GM18873 (cell line): ENCODE measurements around the gene FKBP2.

ENCODE experiments used
- ATAC-seq: cut with Tn5 transposase; IDR thresholded peaks from one replicate; pipeline ENCODE4 v1.9.1; 2021; ENCODE audit warnings: mild to moderate bottlenecking, moderate library complexity, moderate number of reproducible peaks; ENCODE audit not compliant: unreplicated experiment, low FRiP score

Gene FKBP2

DNA sequence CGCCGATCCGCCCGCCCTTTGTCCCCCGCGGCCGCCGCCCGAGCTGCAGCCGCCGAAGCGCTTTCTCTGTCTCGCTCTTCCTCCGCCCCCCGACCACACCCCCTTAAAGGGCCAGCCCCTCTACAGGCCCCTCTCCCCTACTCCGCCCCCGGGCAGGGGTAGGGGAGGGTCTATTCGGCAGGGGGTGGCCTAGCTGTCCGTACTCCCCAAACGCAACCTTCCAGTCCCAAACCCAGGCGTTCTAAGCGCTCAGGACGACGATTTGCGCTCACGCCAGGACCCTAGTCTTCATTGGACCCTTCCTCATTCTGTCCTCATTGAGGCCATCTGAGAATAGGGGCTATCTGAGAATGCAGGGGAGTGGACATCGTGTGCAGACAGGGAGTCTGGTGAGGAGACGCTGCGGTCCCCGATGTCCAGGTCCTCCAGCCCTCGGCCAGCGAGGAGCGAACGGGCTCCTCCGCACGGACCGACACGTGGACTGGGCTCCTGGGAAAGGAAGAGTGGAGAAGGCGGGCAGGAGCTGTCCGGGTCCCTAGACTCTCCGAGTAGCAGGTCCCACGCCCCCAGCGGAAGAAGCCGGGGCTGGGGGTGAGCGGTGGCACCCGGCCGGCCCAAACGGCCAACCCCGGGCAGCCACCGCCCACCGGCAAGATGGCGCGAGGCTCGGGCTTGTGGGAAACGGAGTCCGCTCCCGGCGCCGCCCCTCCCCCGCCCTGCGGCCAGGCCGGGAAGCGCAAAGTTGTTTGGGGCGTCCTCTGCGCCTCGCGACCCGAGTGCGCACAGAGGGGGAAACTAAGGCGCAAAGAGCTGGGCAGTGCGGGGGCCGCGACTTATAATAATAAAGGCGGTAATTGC is 6.2 kb downstream of the FKBP2 start, which contains the start of gene PPP1R14B:
Gene PPP1R14B (minus strand): TSS at position 73 of the 858 bp plus-strand sequence. CDS start 270 bp downstream, outside the sequence.
- ATAC-seq, result no peak

DNA sequence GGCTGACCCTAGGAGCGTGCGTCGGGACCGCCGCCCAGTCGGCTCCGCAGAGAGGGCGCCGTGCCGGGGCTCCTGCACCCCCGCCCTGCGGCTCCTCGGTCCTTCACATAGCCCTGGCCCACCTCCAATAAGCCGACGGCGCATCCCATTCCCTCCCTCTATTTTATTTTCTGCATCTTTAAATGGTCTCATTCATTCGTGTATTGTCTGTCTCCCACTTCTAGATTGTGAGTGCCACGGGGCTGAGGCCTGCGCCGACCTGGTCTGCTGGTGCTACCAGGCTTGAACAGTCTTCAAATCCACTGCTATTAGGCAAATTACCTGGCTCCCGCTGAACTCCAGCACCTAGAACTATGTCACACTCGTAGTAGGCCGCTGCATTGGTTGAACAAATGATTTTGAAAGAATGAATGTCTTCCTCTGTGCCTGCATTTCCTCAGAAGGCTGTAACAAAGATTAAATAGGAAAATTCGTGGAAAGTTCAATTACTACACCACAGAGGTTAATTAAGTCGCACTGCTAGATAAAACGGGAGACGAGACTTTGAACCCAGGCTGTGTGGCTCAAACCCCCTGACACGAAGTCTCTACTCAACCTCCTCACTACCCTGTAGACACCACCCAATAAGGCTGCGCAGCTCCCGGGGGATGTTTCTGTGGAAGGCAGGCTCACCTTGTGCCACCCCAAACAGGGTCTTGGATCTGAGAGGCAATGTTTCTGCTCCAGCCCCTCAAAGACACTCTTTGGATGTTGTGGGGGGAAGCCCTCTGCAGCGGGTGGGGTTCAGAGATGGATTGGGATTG is 7.0 kb downstream of the FKBP2 start:
- no peak for ATAC-seq

DNA sequence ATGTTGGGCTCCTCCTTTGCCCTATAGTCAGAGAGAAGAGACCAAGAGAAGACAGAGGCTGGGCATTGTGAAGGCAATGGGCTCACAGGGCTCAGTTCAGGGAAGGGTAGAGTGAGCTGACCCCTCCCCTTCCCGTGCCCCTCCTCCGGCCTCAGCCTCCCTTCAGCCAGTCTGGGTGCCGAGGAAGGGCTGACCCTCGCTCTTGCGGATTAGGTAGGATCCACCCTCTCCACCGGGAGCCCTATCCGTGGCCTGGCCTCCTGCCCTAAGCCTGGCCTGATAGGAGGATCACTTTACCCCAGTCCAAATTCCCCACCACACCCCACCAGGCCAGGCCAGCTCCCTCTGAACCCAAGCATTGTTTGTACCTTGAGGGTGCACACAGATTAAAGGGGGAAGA is 7.7 kb downstream of the FKBP2 start:
- ATAC-seq, result no peak

DNA sequence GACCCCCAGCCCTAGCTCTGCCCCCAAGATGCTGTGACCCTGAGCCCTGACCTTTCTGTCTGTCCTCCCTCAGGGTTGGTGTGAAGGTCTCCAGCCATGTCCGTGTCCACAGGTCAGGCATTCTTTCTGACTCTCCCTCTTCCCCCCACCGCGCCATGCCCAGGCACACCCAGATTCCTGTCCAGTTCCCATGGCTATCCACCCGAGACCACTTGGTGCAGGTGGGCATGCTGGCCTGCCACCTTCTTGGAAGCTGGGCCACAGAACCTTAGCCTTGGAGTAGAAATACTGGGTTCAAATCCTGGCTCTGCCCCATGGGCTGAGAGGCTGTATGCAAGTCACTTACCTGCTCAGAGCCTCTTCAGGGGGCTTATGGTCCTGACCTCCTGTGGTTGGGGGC is 8.1 kb downstream of the FKBP2 start:
- no peak for ATAC-seq

DNA sequence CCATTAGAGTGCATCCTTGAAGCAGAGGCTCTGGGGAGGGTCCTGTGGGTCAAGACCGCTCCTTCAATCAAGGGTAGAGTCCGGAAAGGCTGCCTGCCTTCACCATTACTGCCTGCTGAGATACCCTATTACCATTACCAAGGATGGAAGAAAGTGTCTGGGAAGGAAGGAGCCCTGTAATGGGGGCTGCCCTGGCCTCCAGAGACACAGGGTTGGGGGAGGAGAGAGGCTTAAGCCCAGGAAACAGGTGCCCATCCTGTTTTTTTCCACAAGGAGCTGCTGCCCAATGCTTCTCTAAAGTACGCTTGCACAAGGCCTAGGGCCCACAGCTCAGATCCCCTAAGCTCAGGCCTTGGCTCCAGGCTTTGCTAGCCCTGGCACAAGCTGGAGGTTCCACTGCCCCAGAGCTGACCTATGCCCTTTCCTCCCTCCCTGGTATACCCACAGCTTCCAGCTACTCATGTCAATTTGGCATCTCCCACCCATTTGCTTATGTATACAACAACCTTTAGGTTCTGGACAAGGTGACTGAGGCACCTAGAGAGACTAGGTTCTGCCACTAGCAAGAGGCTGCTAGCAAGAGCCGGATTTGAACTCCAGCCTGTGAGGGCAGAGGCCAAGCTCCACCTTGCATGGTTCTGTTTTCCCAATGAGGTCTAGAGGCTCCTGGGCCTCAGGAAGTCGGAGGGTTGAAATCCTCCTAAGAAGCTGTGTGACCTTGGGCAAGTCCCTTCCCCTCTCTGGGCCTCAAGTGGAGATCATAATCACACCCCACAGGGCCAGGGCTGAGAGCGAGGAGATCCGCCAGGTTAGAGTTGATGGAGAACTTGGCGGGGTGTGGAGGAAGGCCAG is 8.9 kb downstream of the FKBP2 start:
- ATAC-seq, result no peak

DNA sequence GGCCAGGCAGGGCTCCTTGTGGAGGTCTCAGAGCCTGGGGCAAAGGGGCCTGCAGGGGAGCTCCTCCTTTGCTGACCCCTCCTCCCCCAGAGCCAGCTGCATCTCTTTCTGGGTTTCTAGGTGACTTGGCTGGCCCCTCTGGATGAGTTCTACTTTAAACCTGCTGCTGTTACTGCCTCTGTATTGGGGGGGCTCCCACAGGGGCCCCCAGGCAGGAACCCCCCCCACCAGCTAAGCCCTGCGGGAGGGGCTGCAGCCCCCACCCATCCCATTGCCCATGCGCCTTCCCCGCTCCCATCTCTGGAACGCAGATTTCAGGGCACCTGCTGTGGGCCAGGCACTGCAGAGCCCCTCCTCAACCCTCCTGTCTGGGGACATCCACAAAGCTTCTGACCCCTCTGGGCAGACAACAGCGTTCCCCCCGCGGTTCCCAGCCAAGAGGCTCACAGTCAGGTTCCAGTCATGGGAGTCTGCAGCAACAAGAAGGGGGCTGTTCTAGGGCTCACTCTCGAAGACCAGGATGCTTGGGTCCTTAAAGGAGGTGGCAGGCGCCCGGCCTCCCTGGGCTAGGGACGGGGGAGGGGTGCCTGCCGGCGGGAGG is 9.6 kb downstream of the FKBP2 start:
- no peak for ATAC-seq

DNA sequence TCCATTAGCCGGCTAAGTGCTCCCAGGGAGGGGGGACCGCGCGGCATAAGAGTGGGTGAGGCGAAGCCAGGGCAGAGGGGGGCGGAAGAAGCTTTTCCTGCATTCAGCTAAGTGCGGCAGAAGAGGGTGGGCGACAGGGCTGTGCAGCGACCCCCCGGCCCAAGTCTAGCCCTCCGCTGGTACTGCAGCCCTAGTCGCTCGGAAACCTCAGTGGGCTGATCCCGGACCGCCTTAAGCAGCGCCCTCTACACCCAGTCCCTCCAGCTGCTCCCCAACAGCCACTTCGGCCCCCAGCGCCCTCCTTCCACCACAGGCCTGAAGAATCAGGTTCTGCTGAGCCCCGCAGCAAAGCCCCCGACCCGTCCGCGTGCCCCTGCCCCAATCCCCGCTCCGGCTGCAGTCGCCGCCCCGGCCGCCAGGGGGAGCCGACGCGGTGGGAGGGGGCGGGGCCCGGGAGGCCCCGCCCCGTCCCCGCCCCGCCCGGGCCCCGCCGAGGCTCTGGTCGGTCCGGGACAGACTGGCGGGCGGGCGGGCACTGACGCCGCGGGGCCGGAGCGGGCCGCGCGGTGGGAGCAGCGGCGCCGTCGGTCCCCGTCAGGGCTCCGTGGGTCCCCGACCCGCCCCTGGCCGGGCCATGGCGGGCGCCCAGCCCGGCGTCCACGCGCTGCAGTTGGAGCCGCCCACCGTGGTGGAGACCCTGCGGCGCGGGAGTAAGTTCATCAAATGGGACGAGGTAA is 10.3 kb downstream of the FKBP2 start, which contains the start of gene PLCB3:
Gene PLCB3 (plus strand): TSS at position 515 of the 737 bp plus-strand sequence. CDS start 120 bp downstream, at position 635.
- ATAC-seq, result no peak

DNA sequence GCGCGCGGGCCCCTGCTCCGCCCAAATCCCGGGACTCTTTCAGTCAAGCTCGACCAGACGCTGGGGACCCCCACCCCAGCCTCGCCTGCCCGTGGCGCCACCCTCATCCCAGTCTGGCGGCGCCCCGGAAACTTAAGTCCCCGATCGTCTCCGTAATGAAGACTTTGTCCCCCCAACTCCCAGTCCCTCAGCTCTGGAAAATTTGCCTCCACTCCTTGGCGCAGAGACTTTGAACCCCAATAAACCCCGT is 10.8 kb downstream of the FKBP2 start:
- no peak for ATAC-seq

DNA sequence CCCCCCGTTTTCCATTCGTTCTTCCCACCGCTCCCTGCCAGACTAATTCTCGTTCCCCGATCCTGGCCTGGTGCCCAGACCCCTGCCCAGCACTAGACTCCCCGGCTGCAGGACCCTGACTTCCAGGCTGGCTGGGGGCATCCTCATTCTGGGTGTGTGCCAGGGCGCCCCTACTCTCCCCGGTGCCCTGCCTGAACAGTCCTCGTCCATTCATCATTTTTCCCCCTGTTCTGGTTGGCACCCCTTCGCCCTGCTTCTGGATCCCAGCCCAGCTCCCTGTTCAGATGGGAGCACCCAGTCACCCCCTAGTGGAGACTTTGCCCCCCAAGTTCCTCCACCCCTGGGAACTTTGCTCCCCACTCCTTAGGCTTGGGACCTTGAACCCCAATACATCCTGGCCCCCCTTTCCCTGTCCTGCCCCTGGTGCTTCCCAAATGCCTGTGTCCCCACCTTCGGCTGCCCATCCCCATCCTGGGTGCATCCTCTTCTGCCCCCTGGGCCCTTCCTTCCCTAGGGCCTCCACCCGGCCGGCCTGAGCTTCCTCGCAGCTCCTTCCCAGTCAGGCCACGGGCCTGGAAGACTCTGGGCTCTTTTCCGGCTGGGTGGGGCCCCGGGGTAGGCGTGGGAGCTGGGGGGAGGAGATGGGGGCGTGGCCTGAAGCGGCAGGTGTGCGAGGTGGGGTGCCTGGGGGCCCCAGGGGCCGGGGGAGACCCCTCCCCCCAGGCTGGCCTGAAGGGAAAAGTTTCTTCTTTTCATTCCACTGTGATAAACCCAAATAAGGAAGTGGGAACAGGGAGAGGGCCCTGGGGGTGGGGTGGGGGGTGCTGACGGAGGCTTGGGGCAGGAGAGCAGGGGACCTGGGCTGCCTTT is 11.3 kb downstream of the FKBP2 start:
- no peak for ATAC-seq

DNA sequence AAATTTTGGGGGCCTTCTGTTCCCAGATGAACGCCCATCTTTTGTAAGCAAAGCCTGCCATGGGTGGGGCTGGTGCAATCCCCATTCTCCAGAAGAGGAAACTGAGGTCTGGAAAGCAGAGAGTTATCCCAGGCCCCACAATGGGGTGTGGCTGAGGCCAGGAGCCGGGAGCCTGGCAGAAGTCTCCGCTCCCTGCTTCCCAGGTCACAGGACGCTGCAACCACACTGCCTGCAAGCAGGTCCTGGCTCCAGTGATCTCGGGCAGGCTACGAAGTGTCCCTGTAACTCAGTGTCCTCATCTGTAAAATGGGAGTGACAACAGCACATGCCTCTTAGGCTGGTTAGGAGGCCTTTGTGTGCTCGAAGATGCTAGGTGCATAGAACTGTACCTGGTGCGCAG is 12.1 kb downstream of the FKBP2 start:
- ATAC-seq, result no peak

DNA sequence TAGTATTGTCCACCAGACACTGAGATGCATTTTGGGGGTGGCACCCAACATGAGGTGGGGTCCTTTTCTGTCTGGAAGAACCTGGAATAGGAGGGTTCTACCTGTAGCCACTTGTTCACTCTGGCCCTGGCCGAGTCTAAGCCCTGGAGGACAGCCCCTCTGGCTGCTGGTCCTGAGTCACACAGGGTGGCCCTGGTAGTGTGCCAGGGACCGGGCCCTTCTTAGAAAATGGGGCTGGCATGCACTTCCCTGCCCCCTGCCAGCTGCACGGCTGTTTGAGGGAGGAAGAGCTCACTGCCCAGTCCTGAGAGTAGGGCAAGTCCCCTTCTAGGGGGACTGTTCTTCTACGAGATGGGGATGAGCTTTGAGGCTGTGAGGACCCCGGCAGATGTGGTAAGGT is 12.6 kb downstream of the FKBP2 start:
- no peak for ATAC-seq

DNA sequence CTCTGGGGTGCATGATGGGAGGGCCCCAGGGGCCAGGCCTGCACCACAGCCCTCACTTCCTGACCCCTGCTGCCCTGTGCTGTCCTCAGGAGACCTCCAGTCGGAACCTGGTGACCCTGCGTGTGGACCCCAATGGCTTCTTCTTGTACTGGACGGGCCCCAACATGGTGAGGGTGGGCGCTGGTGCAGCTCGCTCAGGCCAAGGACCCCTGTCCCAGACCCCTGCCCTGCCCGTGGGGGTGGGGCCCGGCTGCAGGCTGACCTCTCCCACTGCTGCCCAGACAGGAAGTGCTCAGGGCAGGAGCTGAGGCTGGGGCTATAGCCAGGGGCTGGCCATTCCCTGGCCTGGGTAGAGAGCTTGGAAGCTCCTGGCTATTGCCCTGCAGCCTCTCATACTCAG is 13.4 kb downstream of the FKBP2 start:
- ATAC-seq, result no peak

DNA sequence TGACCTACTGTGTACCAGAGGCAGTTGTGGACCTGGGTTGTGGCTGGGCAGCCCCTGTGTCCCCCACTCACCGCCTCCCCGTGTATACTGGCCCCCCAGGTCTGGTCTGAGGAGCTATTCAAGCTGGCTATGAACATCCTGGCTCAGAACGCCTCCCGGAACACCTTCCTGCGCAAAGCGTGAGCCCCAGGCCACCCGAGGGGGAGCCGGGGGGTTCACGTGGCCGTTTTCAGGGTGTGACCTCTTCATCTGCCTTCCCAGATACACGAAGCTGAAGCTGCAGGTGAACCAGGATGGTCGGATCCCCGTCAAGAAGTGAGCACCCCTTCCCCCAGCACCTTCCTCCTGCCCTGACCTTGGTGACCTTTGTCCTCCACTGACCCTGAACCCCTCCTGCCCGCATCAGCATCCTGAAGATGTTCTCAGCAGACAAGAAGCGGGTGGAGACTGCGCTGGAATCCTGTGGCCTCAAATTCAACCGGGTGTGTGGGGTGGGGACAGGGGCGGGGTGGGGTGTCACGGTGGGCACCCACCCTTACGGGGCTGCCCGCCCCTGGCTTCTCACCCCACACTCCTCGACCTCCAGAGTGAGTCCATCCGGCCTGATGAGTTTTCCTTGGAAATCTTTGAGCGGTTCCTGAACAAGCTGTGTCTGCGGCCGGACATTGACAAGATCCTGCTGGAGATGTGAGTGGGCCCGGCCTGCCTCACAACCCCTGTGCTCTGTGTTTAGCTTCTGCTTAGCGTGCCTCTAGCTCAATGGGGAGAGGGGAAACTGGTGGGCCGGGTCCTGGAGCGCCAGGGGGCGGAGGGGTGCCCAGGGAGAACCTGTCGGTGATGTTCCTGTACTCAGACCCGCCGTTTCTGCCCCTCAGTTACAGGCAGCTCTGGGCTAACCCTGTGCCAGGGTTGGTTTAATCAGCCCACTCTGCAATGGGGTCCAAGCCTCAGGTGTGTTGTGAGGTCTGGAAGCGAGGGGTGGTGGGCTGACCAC is 14.5 kb downstream of the FKBP2 start:
- no peak for ATAC-seq

DNA sequence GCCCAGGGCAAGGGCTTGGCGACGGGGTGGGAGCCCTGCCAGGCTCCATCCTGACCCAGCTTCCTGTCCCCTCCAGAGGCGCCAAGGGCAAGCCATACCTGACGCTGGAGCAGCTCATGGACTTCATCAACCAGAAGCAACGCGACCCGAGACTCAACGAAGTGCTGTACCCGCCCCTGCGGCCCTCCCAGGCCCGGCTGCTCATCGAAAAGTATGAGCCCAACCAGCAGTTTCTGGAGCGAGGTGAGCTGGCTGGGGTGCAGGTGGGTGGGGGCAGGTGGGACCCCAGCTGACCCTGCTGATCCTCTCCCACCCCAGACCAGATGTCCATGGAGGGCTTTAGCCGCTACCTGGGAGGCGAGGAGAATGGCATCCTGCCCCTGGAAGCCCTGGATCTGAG is 15.4 kb downstream of the FKBP2 start:
- ATAC-seq, result no peak

DNA sequence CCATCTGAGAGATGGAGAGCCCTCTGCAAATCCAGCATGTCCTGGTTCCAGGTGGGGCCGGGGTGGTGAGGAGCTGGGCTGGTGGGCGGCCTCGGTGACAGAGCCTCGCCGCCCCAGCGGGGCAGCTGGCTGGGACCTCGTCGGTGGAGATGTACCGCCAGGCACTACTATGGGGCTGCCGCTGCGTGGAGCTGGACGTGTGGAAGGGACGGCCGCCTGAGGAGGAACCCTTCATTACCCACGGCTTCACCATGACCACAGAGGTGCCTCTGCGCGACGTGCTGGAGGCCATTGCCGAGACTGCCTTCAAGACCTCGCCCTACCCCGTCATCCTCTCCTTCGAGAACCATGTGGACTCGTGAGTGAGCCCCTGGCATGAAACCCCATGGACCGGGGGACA is 17.5 kb downstream of the FKBP2 start:
- ATAC-seq, result no peak

DNA sequence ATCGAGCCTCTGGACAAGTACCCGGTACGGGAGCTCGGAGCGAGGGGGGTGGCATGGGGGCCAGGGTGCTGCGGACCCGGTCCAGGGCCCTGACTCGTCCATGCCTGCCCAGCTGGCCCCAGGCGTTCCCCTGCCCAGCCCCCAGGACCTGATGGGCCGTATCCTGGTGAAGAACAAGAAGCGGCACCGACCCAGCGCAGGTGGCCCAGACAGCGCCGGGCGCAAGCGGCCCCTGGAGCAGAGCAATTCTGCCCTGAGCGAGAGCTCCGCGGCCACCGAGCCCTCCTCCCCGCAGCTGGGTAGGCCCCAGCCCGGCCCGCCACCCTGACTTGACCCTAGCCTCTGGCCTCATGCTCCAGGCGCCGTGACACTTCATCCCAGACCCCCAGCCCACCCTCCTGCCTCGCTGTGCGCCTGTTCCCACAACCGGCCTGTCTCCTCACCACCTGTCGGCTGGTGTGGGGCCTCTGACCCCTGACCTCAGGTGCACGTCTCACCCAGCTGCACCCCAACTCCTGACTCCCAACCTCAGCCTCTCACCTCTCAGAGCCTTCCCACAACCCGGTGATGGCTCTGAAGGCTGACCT is 18.1 kb downstream of the FKBP2 start:
- no peak for ATAC-seq

DNA sequence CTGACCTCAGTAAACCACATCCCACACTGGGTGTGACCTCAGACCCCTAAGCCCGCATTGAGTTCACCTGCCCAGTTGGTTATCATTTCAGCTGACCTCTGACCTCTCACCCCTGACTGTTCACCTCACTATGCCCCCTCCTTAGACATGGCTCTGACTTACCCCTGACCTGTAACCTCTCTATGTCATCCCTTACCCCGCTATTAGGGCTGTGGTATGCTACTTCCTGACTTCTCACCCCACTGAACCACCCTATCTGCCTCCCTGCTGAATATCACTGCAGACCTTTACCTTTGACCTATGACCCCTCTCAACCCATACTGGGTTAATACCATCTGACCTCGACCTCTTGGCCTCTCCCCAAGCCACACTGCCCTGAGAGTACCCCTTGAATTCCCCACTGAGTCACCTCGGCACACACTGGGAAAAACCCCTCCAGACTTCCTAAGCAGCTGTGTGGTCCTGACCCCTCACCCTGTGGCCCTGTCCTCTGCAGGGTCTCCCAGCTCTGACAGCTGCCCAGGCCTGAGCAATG is 18.7 kb downstream of the FKBP2 start:
- ATAC-seq, result no peak
